HG03439 (cell line): ENCODE measurements around the gene CUEDC1.

Experiments
- ATAC-seq: cut with Tn5 transposase; IDR thresholded peaks from one replicate; pipeline ENCODE4 v1.9.1; 2021; ENCODE audit warnings: mild to moderate bottlenecking, moderate library complexity; ENCODE audit not compliant: unreplicated experiment

CUEDC1 gene

GRCh38 chr17:57902117-57902799 lies 53.0 kb downstream of the CUEDC1 start:
- peak; percentile 64 for ATAC-seq

GRCh38 chr17:57900991-57901743 lies 54.0 kb downstream of the CUEDC1 start:
- no peak for ATAC-seq

- no peak for ATAC-seq
Measured at GRCh38 chr17:57899822-57900221, 55.4 kb downstream of the CUEDC1 start.

GRCh38 chr17:57899391-57899790 lies 55.8 kb downstream of the CUEDC1 start:
- no peak for ATAC-seq

- no peak for ATAC-seq
Measured at GRCh38 chr17:57898487-57899311, 56.5 kb downstream of the CUEDC1 start.

GRCh38 chr17:57895382-57896060 lies 59.7 kb downstream of the CUEDC1 start:
- no peak for ATAC-seq

GRCh38 chr17:57894848-57895247 lies 60.4 kb downstream of the CUEDC1 start:
- no peak for ATAC-seq

- no peak for ATAC-seq
Measured at GRCh38 chr17:57892820-57893595, 62.2 kb downstream of the CUEDC1 start.

GRCh38 chr17:57892146-57892819 lies 62.9 kb downstream of the CUEDC1 start:
- peak; percentile 52 for ATAC-seq

- ATAC-seq = no peak
Measured at GRCh38 chr17:57890857-57891232, 64.4 kb downstream of the CUEDC1 start.

- no peak for ATAC-seq
Measured at GRCh38 chr17:57889892-57890856, 65.0 kb downstream of the CUEDC1 start.

- ATAC-seq = no peak
Measured at GRCh38 chr17:57889252-57889651, 66.0 kb downstream of the CUEDC1 start.

GRCh38 chr17:57888311-57889216 lies 66.6 kb downstream of the CUEDC1 start:
- ATAC-seq = no peak

- ATAC-seq = no peak
Measured at GRCh38 chr17:57887161-57887560, 68.1 kb downstream of the CUEDC1 start.

- ATAC-seq = no peak
Measured at GRCh38 chr17:57886020-57886419, 69.2 kb downstream of the CUEDC1 start.

GRCh38 chr17:57885148-57885915 lies 69.9 kb downstream of the CUEDC1 start:
- ATAC-seq = no peak
